ENCODE measurements around the gene CST7.
"Not testable (repeated sequence)": the region's sequence is repeated elsewhere in the genome, so short reads cannot be mapped to it uniquely, and the experiment has no call there.

Gene CST7

GRCh38 chr20:24918579-24919566, 30.2 kb upstream of the CST7 start:
- no peaks in the 10 kb centered on the region for H3K36me3 ChIP-seq (replicated peaks; ENCODE audit: insufficient read depth, low read length)
- H3K4me3 ChIP-seq (ENCODE audit: low read length): no peak overlapping the region
- H3F3A ChIP-seq (ENCODE audit: insufficient read depth, low read length): no peaks in the 10 kb centered on the region
- H3K27me3 ChIP-seq (replicated peaks; ENCODE audit: insufficient read depth, low read length): no peaks in the 10 kb centered on the region
- H4K20me1 ChIP-seq (ENCODE audit: insufficient read depth, low read length): no peaks in the 10 kb centered on the region
- peak overlapping the region; percentile 3; the same call in 1 of the 2 replicates for H3K27ac ChIP-seq (ENCODE audit: low read length)
- TF ChIP-seq EZH2phosphoT487 (IDR thresholded peaks at IDR 0.05; ENCODE audit: low read length) (no peak), CTCF (IDR thresholded peaks at IDR 0.05; ENCODE audit: low read length) (no peak), EZH2 (optimal IDR thresholded peaks at IDR 0.05; ENCODE audit: low read depth, low read length) (no peak)
- no peaks in the 10 kb centered on the region for H3K9me2 ChIP-seq (replicated peaks; ENCODE audit: insufficient read depth, low read length)
- peak overlapping the region; percentile 59 for H3K4me2 ChIP-seq (ENCODE audit: low read depth, low read length)
- peak overlapping the region; percentile 81 for H2AFZ ChIP-seq (ENCODE audit: low read length)
- peaks cover 17% of the 10 kb centered on the region for H3K4me1 ChIP-seq (ENCODE audit: low read length)
- H3K79me2 ChIP-seq (ENCODE audit: low read length): no peaks in the 10 kb centered on the region
- DNase-seq: no peak
- H3K9me3 ChIP-seq (replicated peaks; ENCODE audit: insufficient read depth, low read length): no peaks in the 10 kb centered on the region
- H3K9ac ChIP-seq (ENCODE audit: low read length): peak overlapping the region; percentile 36; the same call in 1 of the 2 replicates

GRCh38 chr20:24919665-24920064, 29.4 kb upstream of the CST7 start:
- not testable (repeated sequence) for H3K4me3 ChIP-seq (ENCODE audit: low read length); H3K4me2 ChIP-seq (ENCODE audit: low read depth, low read length); H3K9ac ChIP-seq (ENCODE audit: low read length); H3K27me3 ChIP-seq (replicated peaks; ENCODE audit: insufficient read depth, low read length); H4K20me1 ChIP-seq (ENCODE audit: insufficient read depth, low read length); H3F3A ChIP-seq (ENCODE audit: insufficient read depth, low read length); H3K36me3 ChIP-seq (replicated peaks; ENCODE audit: insufficient read depth, low read length); H3K27ac ChIP-seq (ENCODE audit: low read length); H3K9me3 ChIP-seq (replicated peaks; ENCODE audit: insufficient read depth, low read length); DNase-seq; H2AFZ ChIP-seq (ENCODE audit: low read length); H3K9me2 ChIP-seq (replicated peaks; ENCODE audit: insufficient read depth, low read length); H3K79me2 ChIP-seq (ENCODE audit: low read length)
- peaks cover 17% of the 10 kb centered on the region for H3K4me1 ChIP-seq (ENCODE audit: low read length)

GRCh38 chr20:24920706-24921105, 28.4 kb upstream of the CST7 start:
- not testable (repeated sequence) for H3K4me3 ChIP-seq (ENCODE audit: low read length); H3K27me3 ChIP-seq (replicated peaks; ENCODE audit: insufficient read depth, low read length); H3K9me3 ChIP-seq (replicated peaks; ENCODE audit: insufficient read depth, low read length); H3K27ac ChIP-seq (ENCODE audit: low read length); H4K20me1 ChIP-seq (ENCODE audit: insufficient read depth, low read length); H3K79me2 ChIP-seq (ENCODE audit: low read length); H3K36me3 ChIP-seq (replicated peaks; ENCODE audit: insufficient read depth, low read length); H2AFZ ChIP-seq (ENCODE audit: low read length); H3K9me2 ChIP-seq (replicated peaks; ENCODE audit: insufficient read depth, low read length); DNase-seq; H3F3A ChIP-seq (ENCODE audit: insufficient read depth, low read length); H3K9ac ChIP-seq (ENCODE audit: low read length); H3K4me2 ChIP-seq (ENCODE audit: low read depth, low read length)
- H3K4me1 ChIP-seq (ENCODE audit: low read length): peaks cover 17% of the 10 kb centered on the region

- not testable (repeated sequence) for H2AFZ ChIP-seq (ENCODE audit: low read length); H3K4me3 ChIP-seq (ENCODE audit: low read length); H3K9me3 ChIP-seq (replicated peaks; ENCODE audit: insufficient read depth, low read length); H3K4me2 ChIP-seq (ENCODE audit: low read depth, low read length); H3K79me2 ChIP-seq (ENCODE audit: low read length); H3K9me2 ChIP-seq (replicated peaks; ENCODE audit: insufficient read depth, low read length); H3K36me3 ChIP-seq (replicated peaks; ENCODE audit: insufficient read depth, low read length); H3F3A ChIP-seq (ENCODE audit: insufficient read depth, low read length); DNase-seq; H3K27me3 ChIP-seq (replicated peaks; ENCODE audit: insufficient read depth, low read length); H4K20me1 ChIP-seq (ENCODE audit: insufficient read depth, low read length); H3K27ac ChIP-seq (ENCODE audit: low read length); H3K9ac ChIP-seq (ENCODE audit: low read length)
- peaks cover 28% of the 10 kb centered on the region for H3K4me1 ChIP-seq (ENCODE audit: low read length)
Observed at GRCh38 chr20:24929259-24929658, 19.8 kb upstream of the CST7 start.

- not testable (repeated sequence) for H3K9me3 ChIP-seq (replicated peaks; ENCODE audit: insufficient read depth, low read length); H4K20me1 ChIP-seq (ENCODE audit: insufficient read depth, low read length); H3K79me2 ChIP-seq (ENCODE audit: low read length); DNase-seq; H3K9me2 ChIP-seq (replicated peaks; ENCODE audit: insufficient read depth, low read length); H2AFZ ChIP-seq (ENCODE audit: low read length); H3K9ac ChIP-seq (ENCODE audit: low read length); H3K27me3 ChIP-seq (replicated peaks; ENCODE audit: insufficient read depth, low read length); H3F3A ChIP-seq (ENCODE audit: insufficient read depth, low read length); H3K27ac ChIP-seq (ENCODE audit: low read length); H3K4me2 ChIP-seq (ENCODE audit: low read depth, low read length); H3K4me3 ChIP-seq (ENCODE audit: low read length); H3K36me3 ChIP-seq (replicated peaks; ENCODE audit: insufficient read depth, low read length)
- H3K4me1 ChIP-seq (ENCODE audit: low read length): peaks cover 30% of the 10 kb centered on the region
Observed at GRCh38 chr20:24929867-24930723, 19.0 kb upstream of the CST7 start.
